GM12878 (cell line): ENCODE data around the gene TOB2. TPM values are rescaled to one million over a fixed set of nuclear protein-coding genes. Genes with fewer than 3 reads are reported as not detected.
A peak's percentile ranks its signal among the peaks of the same experiment; 100 is the strongest.

Source experiments
- BMI1 ChIP-seq: fragments of 450-650 bp; IDR thresholded peaks from 2 replicates; pipeline ENCODE4 v1.6.1; 2016; ENCODE audit warnings: mild to moderate bottlenecking, moderate library complexity, borderline replicate concordance
- CREB1 ChIP-seq: IDR thresholded peaks from 2 replicates; pipeline ENCODE4 v1.6.1; 2012; ENCODE audit warnings: low read depth, mild to moderate bottlenecking, inconsistent platforms
- CUX1 ChIP-seq: IDR thresholded peaks from 2 replicates; pipeline ENCODE4 v1.6.1; 2012; ENCODE audit warnings: improper control_type of control experiment, low read depth, low read length; ENCODE audit not compliant: insufficient replicate concordance
- EED ChIP-seq: sonication (generic); IDR thresholded peaks from 2 replicates; pipeline ENCODE4 v1.6.1; 2016; ENCODE audit warnings: antibody characterized with exemption, low read depth
- EP300 ChIP-seq, 2 experiments: fragments of 150-350 bp in 1 of 2; IDR thresholded peaks; 2 replicates each; pipeline ENCODE4 v1.6.1; 2011 to 2012; ENCODE audit warnings: low read depth in 2 of 2, low read length in 2 of 2, borderline replicate concordance in 1 of 2, improper control_type of control experiment in 1 of 2, inconsistent platforms in 1 of 2; ENCODE audit not compliant: control insufficient read depth in 1 of 2
- ETV6 ChIP-seq, 2 experiments: fragments of 450-650 bp in 1 of 2; IDR thresholded peaks in 1 of 2; conservative IDR thresholded peaks in 1 of 2; 2 replicates each; pipeline ENCODE4 v1.6.1; 2014; ENCODE audit warnings: antibody characterized with exemption in 1 of 2, borderline replicate concordance in 1 of 2, low read depth in 1 of 2, mild to moderate bottlenecking in 1 of 2, moderate library complexity in 1 of 2
- IKZF1 ChIP-seq: fragments of 450-650 bp; conservative IDR thresholded peaks from 2 replicates; pipeline ENCODE4 v1.6.1; 2017; ENCODE audit warnings: antibody characterized with exemption, mild to moderate bottlenecking
- IKZF2 ChIP-seq, 2 experiments: fragments of 450-650 bp; IDR thresholded peaks; 2 replicates each; pipeline ENCODE4 v1.6.1; 2017; ENCODE audit warnings: mild to moderate bottlenecking in 2 of 2, moderate library complexity in 2 of 2
- IRF3 ChIP-seq: fragments of 450-650 bp; IDR thresholded peaks from 2 replicates; pipeline ENCODE4 v1.6.1; 2014; ENCODE audit warnings: mild to moderate bottlenecking
- NFIC ChIP-seq: IDR thresholded peaks from 2 replicates; pipeline ENCODE4 v1.6.1; 2012; ENCODE audit warnings: low read depth, mild to moderate bottlenecking, inconsistent platforms, low read length, moderate library complexity
- NFXL1 ChIP-seq: fragments of 450-650 bp; IDR thresholded peaks from 2 replicates; pipeline ENCODE4 v1.6.1; 2017; ENCODE audit warnings: antibody characterized with exemption, mild to moderate bottlenecking, borderline replicate concordance
- POU2F2 ChIP-seq: IDR thresholded peaks from 3 replicates; pipeline ENCODE4 v1.6.1; 2011; ENCODE audit warnings: low read depth, mild to moderate bottlenecking, low read length, borderline replicate concordance
- RFX5 ChIP-seq: IDR thresholded peaks from 2 replicates; pipeline ENCODE4 v1.6.1; 2011; ENCODE audit warnings: low read depth, low read length, improper control_type of control experiment
- RUNX3 ChIP-seq: IDR thresholded peaks from 2 replicates; pipeline ENCODE4 v1.6.1; 2012; ENCODE audit warnings: low read length, inconsistent platforms
- SREBF1 ChIP-seq: IDR thresholded peaks from 2 replicates; pipeline ENCODE4 v1.6.1; 2012; ENCODE audit warnings: mild to moderate bottlenecking, low read length
- TARDBP ChIP-seq: IDR thresholded peaks from 2 replicates; pipeline ENCODE4 v1.6.1; 2016; ENCODE audit warnings: borderline replicate concordance
- YY1 ChIP-seq: IDR thresholded peaks from 2 replicates; pipeline ENCODE4 v1.6.1; 2011; ENCODE audit warnings: low read depth, mild to moderate bottlenecking, low read length
- ZBTB40 ChIP-seq: fragments of 450-650 bp; IDR thresholded peaks from 2 replicates; pipeline ENCODE4 v1.6.1; 2016; ENCODE audit warnings: mild to moderate bottlenecking, moderate library complexity, borderline replicate concordance
- ZNF217 ChIP-seq: fragments of 450-650 bp; IDR thresholded peaks from 2 replicates; pipeline ENCODE4 v1.6.1; 2017; ENCODE audit warnings: antibody characterized with exemption, mild to moderate bottlenecking
- ZNF24 ChIP-seq: fragments of 450-650 bp; IDR thresholded peaks from 2 replicates; pipeline ENCODE4 v1.6.1; 2017; ENCODE audit warnings: antibody characterized with exemption, mild to moderate bottlenecking
- polyA plus RNA-seq, 11 experiments: library from polyadenylated mRNA; depleted of rRNA in 4 of 11; unstranded in 6 of 11; stranded (reverse) in 5 of 11; fragments of >200 nt; fragmentation: Nextera tagmentation in 4 of 11; fragmentation: Illumina TruSeq in 1 of 11; extraction: Ambion mirVana in 4 of 11; extraction: Trizol in 1 of 11; gene quantifications; 1 replicate in 1 of 11; 2 replicates in 10 of 11; pipeline versions ENCODE4 v1.2.1 to v1.2.3, GENCODE V29; 2011 to 2016; ENCODE audit warnings: inconsistent platforms in 2 of 11, missing spikeins in 2 of 11, low read depth in 1 of 11
- total RNA-seq, 4 experiments: library from RNA; depleted of rRNA in 3 of 4; stranded (reverse); fragments of >200 nt in 3 of 4; fragmentation: Illumina TruSeq in 1 of 4; extraction: Trizol in 1 of 4; gene quantifications; 2 replicates each; pipeline versions ENCODE4 v1.2.1 to v1.2.3, GENCODE V29; 2013 to 2021

The TOB2 gene
- total and polyA plus RNA-seq, 10 of the 15 experiments (the other 5 are each of a cell fraction or from before 2014, with no cell fraction given): 4.5 to 32.0 (median 15.1) TPM

GRCh38 chr22:41446639-41447434 is at the start of gene TOB2 (continued):
- TF ChIP-seq CUX1: peak; percentile 50
- TF ChIP-seq SREBF1: no peak
- TF ChIP-seq NFXL1: no peak
- peak; percentile 71; the same call in 1 of the 2 replicates for TF ChIP-seq RFX5
- TF ChIP-seq EP300 (IDR thresholded peaks at IDR 0.05; ENCODE audit: borderline replicate concordance in 1 of 2, control insufficient read depth in 1 of 2, low read depth in 2 of 2, low read length in 2 of 2): peak in 1 of 2 experiments; percentile 43
- TF ChIP-seq IRF3: peak; percentile 36; the same call in 1 of the 2 replicates
- no peak for TF ChIP-seq RUNX3
- peak; percentile 42; the same call in 1 of the 2 replicates for TF ChIP-seq ZNF217
- peak; percentile 89 for TF ChIP-seq YY1
- peak; percentile 95 for TF ChIP-seq TARDBP
- peak; percentile 81 for TF ChIP-seq BMI1
- peak; percentile 95 for TF ChIP-seq POU2F2
- TF ChIP-seq ZBTB40: peak; percentile 76
- no peak; the same call in 1 of the 2 replicates for TF ChIP-seq ZNF24
- no peak for TF ChIP-seq NFIC
- peak; percentile 65 for TF ChIP-seq EED
- TF ChIP-seq IKZF1: peak; percentile 81
- TF ChIP-seq ETV6 (conservative IDR thresholded peaks at IDR 0.05 in 1 of 2, IDR thresholded peaks at IDR 0.05 in 1 of 2; ENCODE audit: borderline replicate concordance in 1 of 2, low read depth in 1 of 2): peak in 1 of 2 experiments; percentile 54; a peak in 1 of 4 replicates
- peak; percentile 48 to 86 for TF ChIP-seq IKZF2 (IDR thresholded peaks at IDR 0.05)
- TF ChIP-seq CREB1: no peak
